ENCODE measurements around the gene ADRA2B.

Gene ADRA2B

DNA sequence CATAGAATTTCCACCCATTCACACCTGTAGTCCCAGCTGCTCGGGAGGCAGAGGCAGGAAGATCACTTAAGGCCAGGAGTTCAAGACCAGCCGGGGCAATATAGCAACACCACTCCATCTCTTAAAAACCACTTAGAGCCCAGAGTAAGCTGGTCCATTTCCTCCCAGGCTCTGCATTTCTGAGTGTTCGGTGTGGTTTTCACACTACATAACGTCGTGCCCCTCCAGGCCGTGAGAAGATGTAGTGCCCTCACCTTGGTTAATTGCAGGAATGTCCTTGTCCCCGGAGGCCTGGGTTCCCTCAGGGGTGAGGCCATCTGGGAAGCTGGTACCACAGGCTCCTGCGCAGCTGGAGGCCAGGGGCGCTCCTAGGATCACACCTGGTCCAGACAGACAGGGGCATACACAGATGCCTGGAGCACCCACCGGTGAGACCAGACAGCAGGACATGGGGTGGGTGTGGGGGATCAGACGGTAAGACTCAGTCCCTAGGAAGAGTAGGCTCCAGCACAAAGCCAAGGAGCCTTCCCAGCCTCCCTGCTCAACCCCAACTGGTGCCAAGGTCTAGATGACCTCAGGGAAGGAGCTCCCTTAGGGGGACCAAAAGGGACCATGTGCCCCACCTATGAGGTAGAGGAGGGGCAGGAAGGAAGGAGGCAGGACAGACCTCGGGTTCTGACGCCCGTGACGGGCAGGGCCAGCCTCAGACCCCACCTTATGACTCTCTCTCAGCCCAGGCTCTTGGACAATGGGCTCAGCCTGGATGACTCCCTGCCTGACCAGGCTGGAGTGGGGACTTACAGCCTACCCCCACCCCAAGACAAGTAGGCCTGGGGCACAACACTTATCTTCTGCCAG is 21.2 kb upstream of the ADRA2B start:
- DNase-seq (ENCODE audit: low read depth): no peak

DNA sequence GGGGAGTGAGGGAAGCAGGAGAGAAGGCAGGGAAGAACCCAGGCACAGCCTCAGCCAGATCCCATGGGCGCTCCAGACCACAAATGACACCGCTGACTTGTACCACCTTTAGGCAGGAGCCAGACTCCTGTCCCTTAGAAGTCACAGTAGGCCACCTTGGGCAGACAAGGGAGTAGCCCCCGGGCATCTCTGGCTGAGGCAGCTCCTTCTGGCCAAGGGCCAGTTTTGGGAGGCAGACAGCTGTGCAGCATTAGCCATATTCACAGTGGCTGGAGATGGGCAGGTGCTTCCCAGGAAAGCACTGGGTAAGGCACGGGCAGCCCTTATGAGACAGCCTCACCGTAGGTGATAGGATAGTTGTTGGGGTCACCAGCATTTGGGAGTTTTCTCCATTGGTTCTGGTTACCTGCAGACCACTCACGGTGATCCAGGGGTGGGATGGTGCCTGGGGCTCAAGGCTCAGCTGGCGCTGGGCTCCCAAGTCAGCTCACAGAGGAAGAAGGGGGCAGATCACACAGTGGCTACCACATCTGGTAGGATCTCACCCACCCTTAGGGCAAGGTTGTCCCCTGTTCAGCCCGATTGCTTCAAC is 19.9 kb upstream of the ADRA2B start:
- DNase-seq (ENCODE audit: low read depth): no peak

DNA sequence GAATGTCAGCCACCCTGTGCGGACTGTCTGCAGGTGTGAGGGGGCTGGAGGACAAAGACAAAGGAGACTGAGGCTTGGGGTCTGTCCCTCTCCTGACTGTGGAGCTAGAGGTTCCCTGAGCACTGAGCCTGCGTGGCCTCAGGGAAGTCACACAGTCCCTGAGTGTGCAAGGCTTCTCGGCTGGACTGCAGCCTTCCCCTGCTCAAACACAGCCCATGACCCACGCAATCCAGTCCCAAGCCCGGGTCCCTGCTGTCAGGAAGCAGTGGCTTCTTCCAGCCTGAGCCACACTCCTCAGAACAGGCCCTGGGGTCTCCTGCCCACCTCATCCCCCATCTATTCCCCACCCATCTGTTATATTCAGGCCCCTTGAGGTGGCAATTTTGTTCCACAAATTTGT is 19.2 kb upstream of the ADRA2B start:
- DNase-seq (ENCODE audit: low read depth): no peak

DNA sequence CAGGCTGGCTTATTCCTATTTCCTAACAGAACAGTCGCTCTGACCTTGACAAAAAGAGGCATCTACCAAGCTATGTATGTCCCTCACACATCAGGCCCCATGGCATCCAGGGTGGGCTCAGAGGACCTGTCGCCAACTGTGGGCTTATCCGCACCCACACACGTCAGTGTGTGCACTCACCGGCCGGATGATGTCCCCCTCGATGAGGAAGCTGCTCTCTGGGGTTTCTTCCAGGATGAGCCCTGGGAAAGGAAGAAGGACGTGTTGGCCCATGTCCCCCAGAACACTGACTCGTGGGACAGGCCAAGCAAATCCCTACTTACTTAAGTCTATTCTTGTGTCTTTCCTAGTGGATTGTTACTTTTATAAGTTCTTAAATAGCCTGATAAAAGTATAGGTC is 18.8 kb upstream of the ADRA2B start:
- DNase-seq (ENCODE audit: low read depth): no peak

DNA sequence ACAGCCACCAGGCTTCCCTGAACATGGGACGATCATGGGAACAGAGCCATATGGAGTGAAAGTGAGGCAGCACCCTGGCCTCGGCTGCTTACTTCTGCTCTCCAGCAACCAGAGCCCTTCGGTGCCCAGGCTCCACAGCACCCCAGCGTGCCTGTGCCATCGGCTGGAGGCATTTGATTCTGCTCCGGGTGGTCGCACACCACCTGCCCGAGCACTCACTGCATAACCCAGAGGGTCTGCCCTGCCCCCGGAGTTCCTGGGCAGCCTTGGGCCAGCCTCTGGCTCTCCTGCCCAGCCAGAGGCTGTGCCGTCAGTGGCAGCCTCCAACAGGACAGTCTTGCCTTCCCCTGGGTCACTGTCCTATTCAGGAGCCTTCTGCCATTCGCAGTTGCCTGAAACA is 18.1 kb upstream of the ADRA2B start:
- DNase-seq (ENCODE audit: low read depth): no peak

DNA sequence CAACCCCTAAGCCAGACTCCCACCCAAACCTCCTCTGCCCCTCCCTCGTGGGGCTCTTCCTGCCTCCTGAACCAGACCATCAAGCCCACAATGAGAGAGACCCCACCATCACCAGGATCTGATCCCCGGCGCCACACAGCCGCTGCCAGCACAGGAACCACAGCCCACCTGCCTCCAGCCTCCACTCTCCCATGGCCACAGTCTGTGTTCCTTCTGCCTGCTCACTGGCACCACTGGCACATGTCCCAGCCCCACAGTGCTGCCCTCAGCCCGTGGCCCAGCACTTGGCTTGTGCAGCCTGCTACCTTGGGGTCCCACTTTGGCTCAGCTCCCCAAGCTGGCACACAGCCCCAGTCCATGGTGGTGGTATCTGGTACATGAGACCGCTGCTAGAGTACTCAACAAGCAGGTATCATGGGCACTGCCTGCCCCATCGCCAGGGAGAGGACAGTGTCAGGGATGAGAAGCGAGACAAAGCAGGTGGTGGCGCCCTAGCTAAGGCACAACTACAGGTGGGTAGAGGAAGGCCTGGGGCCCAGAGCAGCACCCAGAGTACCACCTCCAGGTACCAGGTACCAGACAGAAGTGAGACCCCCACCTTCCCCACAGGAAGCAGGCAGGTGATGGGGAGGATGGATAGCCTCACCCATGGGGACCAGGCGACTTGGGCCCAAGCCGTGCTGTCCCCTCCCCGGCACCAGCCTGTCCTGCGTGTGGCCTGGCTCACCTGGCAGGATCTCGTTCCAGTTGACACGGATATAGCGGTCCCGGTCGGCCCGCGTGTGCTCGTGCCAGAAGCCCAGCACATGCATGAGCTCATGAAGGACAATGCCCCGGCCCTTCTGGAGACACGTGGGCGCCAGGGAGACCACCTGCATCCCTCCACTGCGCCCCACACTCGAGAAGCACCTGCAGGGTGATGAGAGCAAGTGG is 15.7 kb upstream of the ADRA2B start:
- no peak for DNase-seq (ENCODE audit: low read depth)

DNA sequence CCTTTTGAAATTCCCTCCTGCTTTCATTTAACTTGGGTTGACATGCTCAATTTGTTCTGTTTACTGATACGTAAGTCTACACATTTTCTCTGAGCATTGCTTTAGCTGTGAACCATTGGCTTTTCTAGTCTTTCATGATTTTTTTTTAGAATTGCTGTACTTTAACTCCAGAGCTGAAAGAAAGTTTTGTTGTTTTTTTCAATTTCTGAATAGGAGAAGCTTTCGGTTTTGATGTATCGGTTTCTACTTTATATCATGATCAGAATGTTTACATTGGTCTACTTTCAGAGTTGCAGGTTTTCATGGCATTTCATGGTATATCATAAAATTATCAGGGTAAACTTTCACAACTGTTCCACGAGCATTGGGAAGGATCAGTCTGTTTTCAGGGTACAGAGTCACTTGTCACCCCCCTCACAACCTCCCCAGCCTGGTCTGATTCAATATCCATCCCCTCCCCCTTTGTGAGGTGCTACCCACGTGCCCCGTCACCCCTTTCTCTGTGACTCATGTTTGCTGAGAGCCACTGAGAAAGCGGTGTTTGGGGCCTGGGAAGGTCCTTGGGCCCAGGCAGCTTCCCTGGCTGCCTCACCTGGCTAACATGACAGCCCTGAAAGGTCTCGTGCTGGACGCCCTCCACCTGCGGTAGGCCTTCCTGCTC is 14.9 kb upstream of the ADRA2B start:
- no peak for DNase-seq (ENCODE audit: low read depth)

DNA sequence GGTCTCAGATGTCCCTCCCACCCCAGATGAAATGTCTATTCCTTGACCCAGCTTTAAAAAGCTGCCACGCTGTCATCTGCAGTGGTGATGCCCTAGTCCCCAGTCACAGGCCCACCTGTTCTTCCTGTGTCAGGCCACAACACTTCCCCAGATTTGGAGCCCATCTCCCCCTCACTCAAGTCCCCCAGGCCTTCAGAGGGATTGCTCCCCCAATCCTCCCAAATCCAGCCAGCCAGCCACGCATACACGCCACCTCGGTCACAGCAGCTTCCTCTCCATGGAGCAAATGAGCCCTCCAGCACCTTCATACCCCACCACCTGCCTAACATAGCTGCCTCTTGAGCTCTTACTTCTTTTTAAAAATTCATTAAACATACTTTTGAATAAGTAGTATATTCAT is 14.1 kb upstream of the ADRA2B start:
- DNase-seq (ENCODE audit: low read depth): no peak

DNA sequence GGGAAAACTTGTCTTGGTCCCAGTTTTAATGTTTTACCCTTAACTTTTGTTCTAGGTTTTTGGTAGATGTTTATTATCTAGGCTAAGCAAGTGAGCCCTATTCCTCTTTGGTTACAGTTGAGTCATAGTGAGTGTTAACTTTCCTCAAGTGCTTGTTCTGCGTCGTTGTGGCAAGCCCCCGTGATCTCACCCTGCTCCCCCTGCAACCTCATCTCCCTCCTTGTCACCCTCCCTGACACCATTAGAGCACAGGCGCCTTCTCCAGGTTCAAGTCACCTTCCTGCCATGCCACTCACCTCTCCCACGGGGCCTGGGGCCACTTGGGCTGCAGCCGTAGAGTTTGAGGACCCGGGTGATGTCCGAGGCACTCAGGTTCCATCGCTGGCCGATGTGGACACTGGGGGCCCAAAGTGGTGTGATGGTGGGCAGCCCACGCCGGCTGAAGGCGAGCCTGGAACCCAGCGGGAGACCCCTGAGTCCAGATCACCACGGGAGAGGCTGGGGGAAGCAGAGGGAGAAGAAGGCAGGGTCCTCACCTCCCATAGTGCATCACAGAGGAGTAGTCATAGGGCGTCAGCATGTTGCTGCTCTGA is 13.3 kb upstream of the ADRA2B start:
- DNase-seq (ENCODE audit: low read depth): no peak

DNA sequence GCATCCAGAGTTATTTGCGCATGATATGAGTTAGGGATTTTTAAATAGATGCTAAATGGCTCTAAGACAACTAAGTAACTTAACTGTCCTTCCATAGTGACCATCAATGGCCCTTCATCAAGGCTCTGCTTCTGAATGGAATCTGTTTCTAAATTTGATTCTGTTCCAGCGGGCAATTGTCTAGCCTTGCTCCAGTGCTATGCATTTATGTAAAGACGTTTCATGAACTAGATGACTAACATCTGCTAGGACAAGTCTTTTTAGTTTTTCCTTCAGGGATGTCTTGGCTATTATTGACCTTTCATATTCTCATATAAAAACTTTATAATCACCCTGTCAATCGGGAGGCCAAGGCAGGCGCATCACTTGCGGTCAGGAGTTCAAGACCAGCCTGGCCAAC is 12.1 kb upstream of the ADRA2B start:
- DNase-seq (ENCODE audit: low read depth): no peak

DNA sequence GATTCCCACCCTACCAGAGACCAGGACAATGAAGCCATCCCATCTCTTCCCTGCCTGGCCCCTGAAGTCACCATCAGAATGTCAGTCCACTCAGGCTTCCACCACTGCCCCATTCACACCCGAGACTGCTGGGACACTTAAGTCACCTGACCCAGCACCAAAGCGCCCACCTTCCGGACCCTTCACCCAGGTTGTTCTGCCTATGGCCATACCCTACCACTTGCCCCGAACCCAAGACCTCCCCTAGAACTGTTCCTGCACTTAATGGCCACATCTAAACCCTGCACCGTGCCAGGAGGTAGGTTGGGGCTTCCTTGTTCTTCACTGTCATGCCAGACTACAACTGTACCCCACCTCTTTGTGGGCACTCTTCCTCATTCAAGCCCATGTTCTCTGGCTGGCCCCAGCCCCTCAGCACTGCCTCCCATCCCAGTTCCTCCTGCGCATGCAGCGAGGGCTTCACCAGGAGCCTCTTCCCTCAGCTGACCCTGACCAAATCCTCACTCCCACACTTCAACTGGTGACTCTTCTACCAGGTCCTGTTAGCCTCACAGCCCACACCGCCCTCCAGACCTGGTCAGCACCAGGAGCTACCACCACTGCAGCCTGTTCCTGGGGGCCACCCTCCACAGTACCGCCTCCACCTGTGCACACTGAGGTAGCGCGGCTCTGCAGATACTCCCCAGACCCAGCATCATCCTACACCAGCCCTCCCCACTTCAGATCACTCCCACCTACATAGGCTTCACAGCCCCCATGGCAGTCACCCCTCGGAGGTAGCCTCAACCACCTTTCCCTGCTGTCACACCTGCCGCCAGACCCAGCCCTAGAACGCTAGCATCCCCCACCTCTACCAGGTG is 8.3 kb upstream of the ADRA2B start:
- no peak for DNase-seq (ENCODE audit: low read depth)

DNA sequence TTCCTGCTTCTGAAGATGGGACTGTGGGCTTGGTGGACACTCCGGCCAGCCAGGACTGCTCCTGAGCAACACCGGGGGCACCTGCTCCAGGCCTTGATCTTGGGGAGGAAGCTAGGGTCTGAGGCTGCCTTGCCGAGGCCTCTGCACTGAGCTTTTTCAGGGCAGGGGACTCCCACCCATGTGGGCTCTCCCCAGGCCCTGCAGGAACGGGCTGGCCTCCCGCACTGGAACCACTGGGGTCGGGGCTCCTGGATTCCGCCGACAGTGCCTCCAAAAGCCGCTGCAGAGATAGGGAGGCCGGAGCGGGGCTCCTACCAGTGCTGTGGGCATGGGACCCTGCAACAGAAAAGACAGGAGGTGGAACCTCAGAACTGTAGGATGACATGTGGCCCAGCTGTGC is 7.6 kb upstream of the ADRA2B start:
- no peak for DNase-seq (ENCODE audit: low read depth)

DNA sequence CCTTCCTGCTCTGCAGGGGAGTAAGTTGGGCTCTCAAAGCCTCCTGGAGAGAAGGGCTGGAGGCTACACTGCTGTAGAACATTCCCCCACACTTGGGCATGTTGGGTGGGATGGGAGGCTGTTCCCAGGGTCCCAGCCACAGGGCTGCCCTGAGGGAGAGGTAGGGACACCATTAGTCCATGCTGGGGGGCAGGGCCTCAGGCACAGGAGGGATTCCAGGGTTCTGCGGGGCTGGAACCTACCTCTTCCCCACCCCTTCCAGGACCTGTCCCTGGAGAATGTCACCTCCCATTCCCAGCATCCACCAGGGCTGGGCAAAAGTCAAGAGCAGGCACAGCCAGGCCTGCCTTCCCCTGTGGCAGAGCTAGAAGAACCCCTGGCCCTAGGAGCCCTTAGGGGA is 6.9 kb upstream of the ADRA2B start:
- DNase-seq (ENCODE audit: low read depth): no peak

DNA sequence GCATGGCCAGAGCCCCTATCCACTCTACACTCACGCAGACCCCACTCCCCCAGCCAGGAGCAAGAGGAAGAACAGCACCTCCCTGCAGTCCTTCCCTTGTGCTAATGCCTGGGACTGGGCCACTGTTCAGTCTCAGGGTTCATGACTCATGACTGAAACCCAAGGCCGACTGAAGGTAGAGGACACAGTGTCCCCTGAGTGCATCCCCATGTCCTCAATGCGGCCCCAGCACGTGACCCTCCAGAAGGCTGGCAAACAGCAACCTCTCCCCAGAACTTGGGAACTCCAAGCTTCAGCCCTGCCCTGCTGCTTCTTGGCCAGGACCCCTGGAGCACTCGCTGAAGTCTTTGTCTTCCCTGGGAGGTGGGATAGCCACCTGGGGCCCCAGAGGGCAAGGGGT is 6.0 kb upstream of the ADRA2B start:
- no peak for DNase-seq (ENCODE audit: low read depth)

DNA sequence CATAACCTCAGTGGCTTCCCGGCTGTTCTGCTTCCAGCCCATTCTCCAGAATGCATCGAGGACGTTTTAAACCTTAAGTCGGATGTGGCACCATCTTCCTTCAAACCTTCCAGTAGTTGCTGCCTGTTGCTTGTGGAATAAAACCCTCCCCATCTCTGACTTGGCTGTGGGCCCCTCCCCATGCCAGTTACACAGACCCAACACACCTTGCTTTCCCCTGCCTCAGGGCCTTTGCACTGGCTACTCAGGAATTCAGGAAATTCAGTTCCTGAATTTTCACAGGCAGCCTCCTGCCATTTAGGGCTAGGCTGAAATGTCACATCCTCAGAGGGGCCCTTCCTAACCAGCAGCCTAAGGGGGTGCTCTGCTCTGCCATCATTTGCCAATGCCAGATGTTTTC is 5.0 kb upstream of the ADRA2B start:
- DNase-seq (ENCODE audit: low read depth): no peak

DNA sequence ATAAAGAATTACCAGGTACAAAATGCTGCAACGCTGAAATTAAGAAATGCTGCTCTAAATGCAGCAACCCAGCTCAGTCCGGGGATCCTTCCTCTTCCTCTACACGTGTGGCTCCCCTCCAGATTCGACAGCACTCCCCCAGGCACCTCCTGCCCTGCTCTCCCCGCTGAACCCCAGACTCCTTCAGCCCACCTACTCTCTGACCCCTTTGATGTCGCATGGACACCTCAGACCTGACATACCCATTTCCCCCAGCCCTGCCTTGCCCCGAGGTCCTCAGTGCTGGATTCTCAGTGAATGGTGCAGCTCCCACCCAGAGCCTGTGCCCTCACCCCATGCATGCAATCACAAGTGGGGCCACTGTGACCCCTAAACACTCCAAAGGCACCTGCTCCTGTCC is 4.6 kb upstream of the ADRA2B start:
- no peak for DNase-seq (ENCODE audit: low read depth)

DNA sequence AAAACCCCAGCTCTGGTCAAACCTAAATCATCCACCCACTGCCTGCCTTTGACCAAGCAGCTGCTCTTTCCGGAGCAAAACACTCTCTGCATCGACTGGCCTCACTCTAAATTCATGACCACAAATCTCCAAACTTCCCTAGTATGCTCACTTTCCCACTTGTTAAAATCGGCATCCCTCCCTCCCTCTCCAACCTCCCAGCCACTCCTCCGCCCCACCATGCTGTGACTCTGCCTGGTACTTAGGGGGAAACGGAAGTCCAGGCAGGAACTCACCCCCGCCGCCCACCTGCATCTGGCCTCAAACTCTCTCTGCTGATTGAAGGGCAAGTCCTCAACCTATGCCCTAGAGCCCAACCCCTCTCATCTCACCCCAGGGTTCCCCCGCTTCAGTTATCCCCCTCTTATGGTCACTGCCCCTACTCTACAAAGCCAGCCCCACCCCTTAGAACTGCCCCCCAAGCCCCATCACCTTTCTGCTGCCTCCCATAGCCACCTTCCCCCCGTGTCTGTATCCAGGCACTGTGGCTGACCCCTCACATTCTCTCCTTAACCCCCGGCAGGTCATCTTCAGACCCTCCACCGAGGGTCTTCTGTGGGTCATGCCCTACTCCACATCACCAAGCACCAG is 3.8 kb upstream of the ADRA2B start:
- DNase-seq (ENCODE audit: low read depth): no peak

DNA sequence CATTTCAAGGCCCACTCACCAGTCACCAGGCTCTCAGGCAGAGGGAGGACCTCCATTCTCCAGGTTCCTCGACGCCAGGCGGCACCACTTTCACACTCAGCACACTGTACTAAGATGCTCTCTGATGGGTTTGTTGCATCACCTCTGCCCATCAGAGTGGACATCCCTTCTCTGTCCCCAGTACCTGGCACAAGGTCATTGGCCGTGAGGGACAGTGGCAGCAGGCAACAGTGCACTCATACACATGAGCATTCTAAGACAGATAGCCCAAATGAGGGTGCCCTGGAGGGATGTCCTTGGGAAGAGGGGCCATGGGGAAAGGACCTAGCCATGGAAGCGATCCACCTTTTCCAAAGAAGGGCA is 3.0 kb upstream of the ADRA2B start:
- no peak for DNase-seq (ENCODE audit: low read depth)

DNA sequence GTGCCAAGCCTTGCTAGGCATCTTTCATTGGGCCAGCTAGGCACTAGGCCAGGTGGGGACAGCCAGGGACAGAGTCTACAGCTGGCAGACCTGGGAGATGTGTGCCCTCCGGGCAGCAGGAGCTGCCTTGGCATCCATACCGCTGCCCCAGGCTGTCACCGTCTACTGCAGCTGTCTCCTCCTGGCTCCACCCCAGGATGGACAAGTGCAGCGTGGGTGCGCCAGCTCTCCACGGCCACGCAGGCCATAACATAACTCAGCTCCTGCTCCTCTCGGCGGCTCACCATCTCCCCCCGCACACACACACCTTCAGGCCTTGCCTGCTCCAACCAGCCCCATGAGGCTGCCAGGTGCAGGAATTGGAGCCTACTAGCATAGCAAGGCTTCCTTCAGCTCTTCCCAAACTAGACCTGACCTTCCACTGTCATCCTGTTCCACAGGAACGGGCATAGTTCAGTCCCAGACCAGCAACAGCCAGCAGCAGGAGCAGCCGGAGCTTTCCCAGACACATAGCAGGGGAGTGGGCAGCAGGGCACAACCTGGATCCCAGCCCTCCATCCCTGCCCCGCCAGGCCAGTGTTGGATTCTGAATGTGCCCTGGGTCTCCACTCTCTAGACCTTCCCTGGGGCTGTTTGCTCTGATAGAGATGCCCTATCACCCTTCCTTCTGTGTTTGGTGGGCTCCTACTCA is 2.5 kb upstream of the ADRA2B start:
- no peak for DNase-seq (ENCODE audit: low read depth)

All from stimulated activated CD8-positive, alpha-beta memory T cell treated with anti-CD3 and anti-CD28 coated beads, Interleukin-15, amount 100 ng/mL, for 1 hour (primary cell).